EL (cell line): ENCODE results near the gene LMNB1.
A peak's percentile ranks its signal among the peaks of the same experiment; 100 is the strongest.
"Not testable (repeated sequence)": the region's sequence is repeated elsewhere in the genome, so short reads cannot be mapped to it uniquely, and the experiment has no call there.

Experiments
- DNase-seq: peaks from one replicate; pipeline ENCODE4 v3.0.0-alpha.2; 2016

Gene LMNB1

GRCh38 chr5:126776499-126777256, at the start of gene LMNB1:
LMNB1 (plus strand) TSS chr5:126777136; CDS start chr5:126777509, 373 bp downstream.
- DNase-seq, result peak; percentile 99

DNA sequence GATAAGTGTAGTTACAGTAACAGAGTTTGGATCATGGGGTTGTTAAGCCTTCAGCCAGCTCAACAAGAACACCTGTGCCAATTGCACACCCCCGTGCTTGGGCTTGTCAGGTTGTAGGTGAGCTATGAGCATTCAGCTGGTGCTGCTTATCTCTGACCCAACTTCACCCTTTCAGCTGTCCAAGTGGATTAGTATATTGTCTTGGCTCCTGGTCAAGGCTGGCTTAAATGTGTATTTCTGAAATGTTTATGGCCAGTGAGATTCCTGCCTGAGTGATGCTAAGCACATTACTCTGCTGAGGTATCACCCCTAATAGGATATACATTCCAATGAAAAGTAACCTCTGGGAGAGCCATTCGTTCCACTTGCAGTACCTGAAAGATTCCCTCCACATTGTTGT, 44.2 kb upstream of the LMNB1 start:
- DNase-seq, result no peak

DNA sequence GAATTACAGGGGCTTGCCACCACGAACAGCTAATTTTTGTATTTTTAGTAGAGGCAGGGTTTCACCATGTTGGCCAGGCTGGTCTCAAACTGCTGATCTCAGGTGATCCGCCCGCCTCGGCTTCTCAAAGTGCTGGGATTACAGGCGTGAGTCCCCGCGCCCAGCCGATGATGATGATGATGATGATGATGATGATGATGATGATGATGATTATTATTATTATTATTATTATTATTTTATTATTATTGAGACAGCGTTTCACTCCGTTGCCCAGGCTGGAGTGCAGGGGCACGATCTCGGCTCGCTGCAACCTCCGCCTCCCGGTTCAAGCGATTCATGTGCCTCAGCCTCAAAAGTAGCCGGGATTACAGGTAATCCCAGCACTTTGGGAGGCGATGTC, 42.4 kb upstream of the LMNB1 start:
- not testable (repeated sequence) for DNase-seq

DNA sequence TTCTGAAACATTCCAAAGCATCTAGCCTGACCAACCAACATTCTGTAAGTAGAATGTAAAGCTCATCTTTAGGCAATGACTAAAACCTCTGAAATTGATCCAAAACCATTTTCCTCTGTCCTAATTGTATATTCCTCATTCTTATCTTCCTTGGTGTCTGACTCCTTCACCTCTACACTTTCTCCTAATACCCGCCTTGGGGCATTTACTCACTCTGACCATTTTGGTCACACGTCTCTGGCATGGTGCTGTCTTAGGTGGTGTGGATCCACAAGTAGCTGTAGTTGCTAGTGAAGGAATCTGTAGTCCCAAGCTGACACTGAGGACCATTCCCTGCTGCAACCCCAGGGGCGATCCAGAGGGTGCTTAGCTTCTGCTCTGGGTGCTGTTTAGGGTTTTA, 40.8 kb upstream of the LMNB1 start:
- peak; percentile 86 for DNase-seq

DNA sequence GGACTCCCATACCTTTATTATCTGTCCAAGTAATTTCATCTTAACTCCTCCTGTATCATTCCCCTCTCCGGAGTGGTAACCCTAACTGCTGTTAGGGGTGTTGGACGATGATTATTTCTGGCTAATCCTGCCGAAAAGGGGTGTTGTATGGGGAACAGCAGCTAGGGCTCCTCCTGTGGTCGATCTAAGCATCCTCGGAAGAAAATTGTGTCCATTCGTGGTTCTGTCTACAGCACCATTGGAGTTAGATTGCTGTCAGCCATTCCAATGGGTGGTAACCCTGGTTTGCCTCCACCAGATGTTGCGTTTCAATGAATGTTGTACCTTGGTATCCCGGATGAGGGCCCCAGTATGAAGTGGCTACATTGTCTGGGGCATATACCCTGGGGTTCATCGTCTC, 35.6 kb upstream of the LMNB1 start:
- no peak for DNase-seq

- DNase-seq, result no peak
Measured at GRCh38 chr5:126742425-126742824, 34.5 kb upstream of the LMNB1 start.

- no peak for DNase-seq
Measured at GRCh38 chr5:126744836-126745235, 32.1 kb upstream of the LMNB1 start.

DNA sequence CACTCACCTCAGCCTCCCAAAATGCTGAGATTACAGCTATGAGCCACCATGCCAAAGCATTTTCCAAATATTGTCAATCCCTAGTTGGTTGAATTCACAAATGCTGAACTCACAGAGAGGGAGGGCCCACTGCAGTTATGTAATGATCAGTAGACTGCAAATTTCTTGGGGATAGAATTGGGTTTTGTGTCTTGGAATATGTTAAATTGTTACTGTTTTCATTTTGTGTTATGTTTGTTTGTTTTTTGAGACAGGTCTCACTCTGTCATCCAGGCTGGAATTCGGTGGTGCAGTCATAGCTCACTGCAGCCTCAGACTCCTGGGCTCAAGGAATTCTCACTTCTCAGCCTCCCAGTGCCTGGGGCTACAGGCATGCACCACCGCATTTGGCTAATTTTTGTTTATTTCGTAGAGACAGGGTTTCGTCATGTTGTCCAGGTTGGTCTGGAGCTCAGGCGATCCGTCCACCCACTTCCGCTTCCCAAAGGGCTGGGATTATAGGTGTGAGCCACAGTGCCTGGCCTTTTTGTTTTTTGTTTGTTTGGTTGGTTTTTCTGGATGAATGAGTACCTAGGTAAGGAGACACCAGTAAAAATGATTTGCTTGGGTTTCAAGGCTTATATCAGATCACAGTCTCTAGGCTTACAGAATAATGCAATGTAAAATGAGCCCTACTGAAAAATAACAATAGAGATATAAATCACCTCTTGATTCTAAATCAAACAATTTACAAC, 31.5 kb upstream of the LMNB1 start:
- DNase-seq, result no peak

DNA sequence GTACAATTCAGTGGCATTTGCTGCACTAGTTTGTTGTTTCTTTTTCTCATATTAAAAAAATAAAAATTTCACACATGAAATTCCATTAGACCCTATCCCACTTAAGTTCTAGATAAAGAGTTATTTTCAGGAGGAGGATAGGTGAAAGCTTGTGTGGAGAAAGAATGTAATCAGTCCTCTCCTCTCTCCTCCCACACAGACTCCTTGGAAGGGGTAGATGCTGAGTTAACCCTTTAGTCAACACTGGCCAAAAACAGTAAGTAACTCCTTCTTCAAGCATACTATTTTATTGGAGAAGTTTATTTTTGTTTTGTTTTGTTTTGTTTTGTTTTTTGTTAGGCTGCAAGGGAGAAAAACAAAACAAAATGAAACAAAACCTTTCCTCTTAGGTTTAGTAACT, 30.6 kb upstream of the LMNB1 start:
- DNase-seq, result no peak

- DNase-seq, result no peak
Measured at GRCh38 chr5:126752081-126752785, 24.7 kb upstream of the LMNB1 start.

DNA sequence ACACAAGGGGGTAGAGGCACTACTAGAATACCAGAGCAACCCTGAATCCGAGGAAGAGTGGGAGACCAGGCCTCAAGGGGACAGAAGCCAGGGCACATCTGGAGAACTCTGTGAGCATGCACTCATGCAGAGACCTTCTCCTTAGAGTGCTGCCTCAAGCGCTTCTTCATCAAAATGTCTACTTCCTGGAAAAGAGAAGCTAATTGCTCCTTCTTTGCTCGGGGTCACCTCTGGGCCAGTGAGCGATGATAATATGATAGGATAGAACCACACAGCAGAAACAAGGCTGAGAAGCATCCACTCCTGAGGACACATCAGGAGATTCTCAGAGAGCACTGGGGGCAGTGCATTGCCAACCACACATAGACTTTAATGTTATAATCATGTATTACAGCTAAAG, 23.7 kb upstream of the LMNB1 start:
- no peak for DNase-seq

DNA sequence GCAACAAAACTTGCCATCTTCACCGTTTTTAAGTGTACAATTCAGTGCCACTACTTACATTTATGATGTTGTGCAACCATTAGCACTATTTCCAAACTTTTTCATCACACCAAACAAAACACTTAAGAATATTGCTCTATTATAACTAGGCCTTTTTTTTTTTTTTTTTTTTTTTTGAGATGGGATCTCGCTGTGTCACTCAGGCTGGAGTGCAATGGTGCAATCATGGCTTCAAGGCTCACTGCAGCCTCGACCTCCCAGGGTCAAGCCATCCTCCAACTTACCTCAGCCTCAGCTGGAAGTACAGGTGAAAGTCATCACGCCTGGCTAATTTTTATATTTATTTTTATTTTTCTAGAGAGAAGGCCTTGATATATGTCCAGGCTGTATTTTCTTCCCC, 22.3 kb upstream of the LMNB1 start:
- no peak for DNase-seq

GRCh38 chr5:126755593-126755992, 21.3 kb upstream of the LMNB1 start:
- no peak for DNase-seq

- DNase-seq, result no peak
Measured at GRCh38 chr5:126757713-126758357, 19.1 kb upstream of the LMNB1 start.

DNA sequence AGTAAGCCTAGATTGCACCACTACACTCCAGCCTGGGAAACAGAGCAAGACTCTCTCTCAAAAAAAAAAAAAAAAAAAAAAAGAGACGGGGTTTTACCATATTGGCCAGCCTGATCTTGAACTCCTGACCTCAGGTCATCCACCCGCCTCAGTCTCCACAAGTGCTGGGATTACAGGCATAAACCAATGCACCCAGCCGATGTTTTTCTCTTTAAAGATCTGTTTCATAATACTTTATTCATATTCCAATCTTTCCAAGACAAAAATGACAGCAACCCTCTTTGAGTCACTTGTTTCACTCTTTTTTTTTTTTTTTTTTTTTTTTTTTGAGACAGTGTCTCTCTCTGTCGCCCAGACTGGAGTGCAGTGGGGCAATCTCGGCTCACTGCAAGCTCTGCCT, 13.6 kb upstream of the LMNB1 start:
- DNase-seq, result no peak

GRCh38 chr5:126769703-126770102, 7.2 kb upstream of the LMNB1 start:
- no peak for DNase-seq

GRCh38 chr5:126773536-126773935, 3.4 kb upstream of the LMNB1 start:
- not testable (repeated sequence) for DNase-seq

DNA sequence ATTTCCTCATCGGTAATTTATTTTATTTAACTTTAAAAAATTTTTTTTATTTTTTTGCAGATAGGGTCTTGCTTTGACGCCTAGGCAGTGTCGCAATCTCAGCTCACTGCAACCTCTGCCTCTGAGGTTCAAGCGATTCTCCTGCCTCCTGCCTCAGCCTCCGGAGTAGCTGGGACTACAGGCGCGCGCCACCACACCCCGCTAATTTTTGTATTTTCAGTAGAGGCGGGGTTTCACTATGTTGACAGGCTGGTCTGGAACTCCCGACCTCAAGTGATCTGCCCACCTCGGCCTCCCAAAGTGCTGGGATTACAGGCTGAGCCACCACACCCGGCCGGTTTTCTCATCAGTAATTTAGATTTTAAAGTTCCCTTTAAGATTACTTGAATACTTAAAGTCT, 2.3 kb upstream of the LMNB1 start:
- DNase-seq, result not testable (repeated sequence)

- DNase-seq, result peak; percentile 53
Measured at GRCh38 chr5:126777257-126777974, 480 bp downstream of the LMNB1 start.

- DNase-seq, result peak; percentile 98
Measured at GRCh38 chr5:126777975-126778674, 1.2 kb downstream of the LMNB1 start.

GRCh38 chr5:126778675-126779403, 1.9 kb downstream of the LMNB1 start:
- no peak for DNase-seq
